Uterus (tissue), 2 donors: Measurements from ENCODE around the gene ZNF350.
"Not testable (repeated sequence)": the region's sequence is repeated elsewhere in the genome, so short reads cannot be mapped to it uniquely, and the experiment has no call there.

ENCODE experiments used
- POLR2A ChIP-seq, 2 donors: fragments of 450-650 bp; IDR thresholded peaks; one replicate each; pipeline ENCODE4 v1.6.1; 2016; ENCODE audit warnings: antibody characterized with exemption in 2 of 2, mild to moderate bottlenecking in 1 of 2, moderate library complexity in 1 of 2
- TF ChIP-seq, protein P1 (sequence below), 4 experiments: fragments of 200-600 bp in 2 of 4; fragments of 450-650 bp in 2 of 4; sonication (generic) in 2 of 4; IDR thresholded peaks; one replicate each; pipeline ENCODE4 v1.5.1; 2016 to 2019; ENCODE audit warnings: antibody characterized with exemption in 4 of 4, mild to moderate bottlenecking in 2 of 4, moderate library complexity in 1 of 4

DNA sequence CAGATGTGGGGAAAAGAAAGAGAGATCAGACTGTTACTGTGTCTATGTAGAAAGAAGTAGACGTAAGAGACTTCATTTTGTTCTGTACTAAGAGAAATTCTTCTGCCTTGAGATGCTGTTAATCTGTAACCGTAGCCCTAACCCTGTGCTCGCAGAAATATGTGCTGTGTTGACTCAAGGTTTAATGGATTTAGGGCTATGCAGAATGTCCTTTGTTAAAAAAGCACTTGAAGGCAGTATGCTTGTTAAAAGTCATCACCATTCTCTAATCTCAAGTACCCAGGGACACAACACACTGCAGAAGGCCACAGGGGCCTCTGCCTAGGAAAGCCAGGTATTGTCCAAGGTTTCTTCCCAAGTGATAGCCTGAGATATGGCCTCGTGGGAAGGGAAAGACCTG is 37.8 kb upstream of the ZNF350 start:
- not testable (repeated sequence) for TF ChIP-seq POLR2A (IDR thresholded peaks at IDR 0.05)
- TF ChIP-seq, protein P1, sequence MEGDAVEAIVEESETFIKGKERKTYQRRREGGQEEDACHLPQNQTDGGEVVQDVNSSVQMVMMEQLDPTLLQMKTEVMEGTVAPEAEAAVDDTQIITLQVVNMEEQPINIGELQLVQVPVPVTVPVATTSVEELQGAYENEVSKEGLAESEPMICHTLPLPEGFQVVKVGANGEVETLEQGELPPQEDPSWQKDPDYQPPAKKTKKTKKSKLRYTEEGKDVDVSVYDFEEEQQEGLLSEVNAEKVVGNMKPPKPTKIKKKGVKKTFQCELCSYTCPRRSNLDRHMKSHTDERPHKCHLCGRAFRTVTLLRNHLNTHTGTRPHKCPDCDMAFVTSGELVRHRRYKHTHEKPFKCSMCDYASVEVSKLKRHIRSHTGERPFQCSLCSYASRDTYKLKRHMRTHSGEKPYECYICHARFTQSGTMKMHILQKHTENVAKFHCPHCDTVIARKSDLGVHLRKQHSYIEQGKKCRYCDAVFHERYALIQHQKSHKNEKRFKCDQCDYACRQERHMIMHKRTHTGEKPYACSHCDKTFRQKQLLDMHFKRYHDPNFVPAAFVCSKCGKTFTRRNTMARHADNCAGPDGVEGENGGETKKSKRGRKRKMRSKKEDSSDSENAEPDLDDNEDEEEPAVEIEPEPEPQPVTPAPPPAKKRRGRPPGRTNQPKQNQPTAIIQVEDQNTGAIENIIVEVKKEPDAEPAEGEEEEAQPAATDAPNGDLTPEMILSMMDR (IDR thresholded peaks at IDR 0.05) = not testable (repeated sequence)
